ENCODE results near the gene RTP3. TPM values are rescaled to one million over a fixed set of nuclear protein-coding genes. Genes with fewer than 3 reads are reported as not detected.

The RTP3 gene
- total and polyA plus RNA-seq, 2 donors (not counting 1 experiment from before 2014, with no cell fraction given) = not detected

DNA sequence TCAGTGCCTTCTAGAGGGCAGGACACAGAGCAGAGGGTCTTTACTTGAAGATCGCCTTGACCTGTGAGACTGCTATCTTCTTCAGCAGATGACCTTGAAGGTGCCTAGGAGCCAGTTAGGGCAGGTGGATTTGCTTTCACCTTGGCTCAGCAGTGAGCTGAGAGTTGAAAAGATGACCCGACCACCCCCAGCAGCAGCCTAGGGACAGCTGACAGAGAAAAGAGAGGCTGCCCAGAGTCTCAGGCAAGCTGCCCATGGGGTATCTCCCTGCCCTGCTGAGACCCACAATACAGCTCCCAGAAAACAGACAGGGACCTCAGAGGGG, 32.6 kb upstream of the RTP3 start:
- H3K4me1 ChIP-seq (ENCODE audit: control insufficient read depth in 2 of 2, insufficient read depth in 2 of 2, low read length in 2 of 2) = no peaks in the 10 kb centered on the region
- ChIA-PET CTCF (no interaction called here), POLR2A (interaction anchor here (0.7 kb wide), 1 partner anchor 165 kb away, joined by 4 read pairs; no protein-coding TSS in a partner anchor)
- no peaks in the 10 kb centered on the region for H3K9me3 Mint-ChIP-seq (ENCODE audit: insufficient read depth)
- H3K27me3 Mint-ChIP-seq = peaks cover 46% of the 10 kb centered on the region
- no peak for ATAC-seq (ENCODE audit: low read depth)
- H4K20me1 ChIP-seq (ENCODE audit: control insufficient read depth, insufficient read depth, low read length, poor library complexity, severe bottlenecking) = no peaks in the 10 kb centered on the region
- H3K36me3 ChIP-seq (replicated peaks in 1 of 2; ENCODE audit: control extremely low read depth in 1 of 2, control insufficient read depth in 1 of 2, extremely low read depth in 1 of 2, insufficient read depth in 2 of 2, low read length in 1 of 2) = no peaks in the 10 kb centered on the region
- no peak overlapping the region for H3K9ac ChIP-seq (ENCODE audit: low read length)
- H3K9me3 ChIP-seq (ENCODE audit: control extremely low read depth in 1 of 3, control insufficient read depth in 2 of 3, insufficient read depth in 1 of 3, low read length in 2 of 3) = peaks cover 0 to 4% (median 3%) of the 10 kb centered on the region in 3 donors
- no peak overlapping the region for H3K27ac Mint-ChIP-seq
- H2AFZ ChIP-seq (ENCODE audit: insufficient read depth, low read depth, low read length, poor library complexity, severe bottlenecking) = no peak overlapping the region
- no peak overlapping the region for H3K4me3 Mint-ChIP-seq
- H3K27ac ChIP-seq (ENCODE audit: low read length in 2 of 2) = no peak overlapping the region
- intact Hi-C loops (cut with micrococcal nuclease) = no loop called here
- WGBS (ENCODE audit: insufficient coverage) = 60% methylated on average over 2 of the region's 2 CpGs
- TF ChIP-seq, protein P1, sequence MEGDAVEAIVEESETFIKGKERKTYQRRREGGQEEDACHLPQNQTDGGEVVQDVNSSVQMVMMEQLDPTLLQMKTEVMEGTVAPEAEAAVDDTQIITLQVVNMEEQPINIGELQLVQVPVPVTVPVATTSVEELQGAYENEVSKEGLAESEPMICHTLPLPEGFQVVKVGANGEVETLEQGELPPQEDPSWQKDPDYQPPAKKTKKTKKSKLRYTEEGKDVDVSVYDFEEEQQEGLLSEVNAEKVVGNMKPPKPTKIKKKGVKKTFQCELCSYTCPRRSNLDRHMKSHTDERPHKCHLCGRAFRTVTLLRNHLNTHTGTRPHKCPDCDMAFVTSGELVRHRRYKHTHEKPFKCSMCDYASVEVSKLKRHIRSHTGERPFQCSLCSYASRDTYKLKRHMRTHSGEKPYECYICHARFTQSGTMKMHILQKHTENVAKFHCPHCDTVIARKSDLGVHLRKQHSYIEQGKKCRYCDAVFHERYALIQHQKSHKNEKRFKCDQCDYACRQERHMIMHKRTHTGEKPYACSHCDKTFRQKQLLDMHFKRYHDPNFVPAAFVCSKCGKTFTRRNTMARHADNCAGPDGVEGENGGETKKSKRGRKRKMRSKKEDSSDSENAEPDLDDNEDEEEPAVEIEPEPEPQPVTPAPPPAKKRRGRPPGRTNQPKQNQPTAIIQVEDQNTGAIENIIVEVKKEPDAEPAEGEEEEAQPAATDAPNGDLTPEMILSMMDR (IDR thresholded peaks at IDR 0.05) = no peak
- no peak for TF ChIP-seq EZH2 (IDR thresholded peaks at IDR 0.05; ENCODE audit: borderline replicate concordance, insufficient read depth, low read depth, low read length, poor library complexity, severe bottlenecking)
- no peak overlapping the region for H3K4me3 ChIP-seq (ENCODE audit: control extremely low read depth in 1 of 5, extremely low read depth in 1 of 5, insufficient read depth in 1 of 5, low read depth in 2 of 5, low read length in 4 of 5)
- H3K4me1 Mint-ChIP-seq = no peaks in the 10 kb centered on the region
- H3K4me2 ChIP-seq (replicated peaks; ENCODE audit: low read depth, low read length, poor library complexity, severe bottlenecking) = no peak overlapping the region
- no peaks in the 10 kb centered on the region for H3K79me2 ChIP-seq (ENCODE audit: control insufficient read depth, insufficient read depth, low read length)
- H3K27me3 ChIP-seq (replicated peaks in 1 of 4; ENCODE audit: control extremely low read depth in 1 of 4, control insufficient read depth in 3 of 4, insufficient read depth in 4 of 4, low read length in 3 of 4) = peaks cover 0 to 35% (median 7%) of the 10 kb centered on the region in 4 experiments
- DNase-seq = no peak

DNA sequence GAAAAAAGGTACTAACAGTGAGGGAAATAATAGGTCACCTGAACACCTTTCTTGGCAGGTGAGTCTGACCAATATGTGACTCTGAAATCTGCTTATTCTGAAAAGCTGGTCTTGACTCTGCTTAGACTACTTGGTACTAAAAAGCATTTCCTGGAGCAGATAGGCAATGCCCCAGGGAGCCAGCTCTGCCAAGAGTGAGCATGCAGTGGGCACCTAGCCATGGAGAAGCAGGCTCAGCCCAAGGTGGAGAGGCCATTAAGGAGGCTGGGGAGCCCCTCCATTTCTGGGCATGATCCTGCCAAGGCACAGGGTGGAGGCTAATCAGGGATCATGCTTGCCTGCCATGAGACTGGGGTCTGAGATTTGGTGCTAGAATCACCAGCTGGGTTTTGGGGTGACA, 31.5 kb upstream of the RTP3 start:
- intact Hi-C loops (cut with micrococcal nuclease) = no loop called here
- Mint-ChIP-seq H3K9me3 (ENCODE audit: insufficient read depth) (no peaks in the 10 kb centered on the region), H3K4me3 (no peak overlapping the region), H3K4me1 (no peaks in the 10 kb centered on the region), H3K27me3 (peaks cover 38% of the 10 kb centered on the region), H3K27ac (no peak overlapping the region)
- ChIA-PET POLR2A (no interaction called here), CTCF (no interaction called here)
- Histone ChIP-seq H3K9me3 (ENCODE audit: control extremely low read depth in 1 of 3, control insufficient read depth in 2 of 3, insufficient read depth in 1 of 3, low read length in 2 of 3) (peaks cover 0 to 4% (median under 1%) of the 10 kb centered on the region in 3 donors), H3K79me2 (ENCODE audit: control insufficient read depth, insufficient read depth, low read length) (no peaks in the 10 kb centered on the region), H3K4me3 (ENCODE audit: control extremely low read depth in 1 of 5, extremely low read depth in 1 of 5, insufficient read depth in 1 of 5, low read depth in 2 of 5, low read length in 4 of 5) (no peak overlapping the region), H3K4me2 (replicated peaks; ENCODE audit: low read depth, low read length, poor library complexity, severe bottlenecking) (no peak overlapping the region), H4K20me1 (ENCODE audit: control insufficient read depth, insufficient read depth, low read length, poor library complexity, severe bottlenecking) (no peaks in the 10 kb centered on the region), H2AFZ (ENCODE audit: insufficient read depth, low read depth, low read length, poor library complexity, severe bottlenecking) (no peak overlapping the region), H3K27me3 (replicated peaks in 1 of 4; ENCODE audit: control extremely low read depth in 1 of 4, control insufficient read depth in 3 of 4, insufficient read depth in 4 of 4, low read length in 3 of 4) (peaks cover 0 to 35% (median 7%) of the 10 kb centered on the region in 4 experiments), H3K27ac (ENCODE audit: low read length in 2 of 2) (no peak overlapping the region), H3K4me1 (ENCODE audit: control insufficient read depth in 2 of 2, insufficient read depth in 2 of 2, low read length in 2 of 2) (no peaks in the 10 kb centered on the region), H3K9ac (ENCODE audit: low read length) (no peak overlapping the region), H3K36me3 (replicated peaks in 1 of 2; ENCODE audit: control extremely low read depth in 1 of 2, control insufficient read depth in 1 of 2, extremely low read depth in 1 of 2, insufficient read depth in 2 of 2, low read length in 1 of 2) (no peaks in the 10 kb centered on the region)
- DNase-seq (no peak), ATAC-seq (ENCODE audit: low read depth) (no peak)
- TF ChIP-seq EZH2 (IDR thresholded peaks at IDR 0.05; ENCODE audit: borderline replicate concordance, insufficient read depth, low read depth, low read length, poor library complexity, severe bottlenecking) = no peak
- TF ChIP-seq, protein P1 (IDR thresholded peaks at IDR 0.05) = no peak

Measured in B cell (primary cell).